ENCODE data around the gene ADORA1. TPM values are rescaled to one million over a fixed set of nuclear protein-coding genes. Genes with fewer than 3 reads are reported as not detected.

The ADORA1 gene
- total and polyA plus RNA-seq, 4 experiments from 2014 or later: 0.10 TPM; not detected in 3

DNA sequence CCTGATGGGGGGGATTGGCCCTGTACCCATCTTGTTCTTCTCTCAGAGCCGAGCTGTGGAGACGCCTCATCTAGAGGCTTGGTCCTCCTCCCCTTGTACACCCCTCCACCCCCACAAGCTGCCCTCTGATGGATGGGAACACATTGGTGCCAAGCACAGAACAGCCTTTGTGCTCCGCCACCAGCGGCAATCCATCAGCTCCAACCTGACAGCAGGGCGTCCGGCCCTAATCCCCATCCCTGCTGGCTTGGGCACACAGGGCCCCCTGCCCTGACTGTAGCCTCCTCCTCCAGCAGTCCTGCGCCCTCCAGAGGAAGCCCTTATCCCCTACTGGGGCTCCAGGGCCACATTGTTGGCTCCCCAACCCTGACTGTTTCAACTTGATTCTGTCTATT lies 37.9 kb upstream of the ADORA1 start:
- no peak for DNase-seq
- Mint-ChIP-seq H3K27me3 (peaks cover 7 to 20% of the 10 kb centered on the region in 2 donors), H3K27ac (no peak overlapping the region), H3K9me3 (peaks cover 0 to 12% (median 5%) of the 10 kb centered on the region in 8 donors), H3K4me1 (no peaks in the 10 kb centered on the region), H3K36me3 (peaks cover 0 to 1% of the 10 kb centered on the region in 2 donors), H3K4me3 (no peak overlapping the region)
- Histone ChIP-seq H3K4me1 (ENCODE audit: insufficient read depth, low read length) (no peaks in the 10 kb centered on the region), H3K27me3 (ENCODE audit: insufficient read depth, low read length) (peaks cover 4% of the 10 kb centered on the region), H3K27ac (ENCODE audit: low read depth, low read length) (no peak overlapping the region), H3K9me3 (ENCODE audit: control insufficient read depth in 1 of 2, low read length in 2 of 2) (no peaks in the 10 kb centered on the region), H3K4me3 (ENCODE audit: low read length in 2 of 2) (no peak overlapping the region), H3K36me3 (ENCODE audit: insufficient read depth, low read length) (no peaks in the 10 kb centered on the region)
- POLR2A ChIA-PET (ENCODE audit: partially characterized antibody): no interaction called here
- CTCF ChIA-PET (ENCODE audit: partially characterized antibody): no interaction called here
- intact Hi-C loops (cut with micrococcal nuclease): no loop called here

DNA sequence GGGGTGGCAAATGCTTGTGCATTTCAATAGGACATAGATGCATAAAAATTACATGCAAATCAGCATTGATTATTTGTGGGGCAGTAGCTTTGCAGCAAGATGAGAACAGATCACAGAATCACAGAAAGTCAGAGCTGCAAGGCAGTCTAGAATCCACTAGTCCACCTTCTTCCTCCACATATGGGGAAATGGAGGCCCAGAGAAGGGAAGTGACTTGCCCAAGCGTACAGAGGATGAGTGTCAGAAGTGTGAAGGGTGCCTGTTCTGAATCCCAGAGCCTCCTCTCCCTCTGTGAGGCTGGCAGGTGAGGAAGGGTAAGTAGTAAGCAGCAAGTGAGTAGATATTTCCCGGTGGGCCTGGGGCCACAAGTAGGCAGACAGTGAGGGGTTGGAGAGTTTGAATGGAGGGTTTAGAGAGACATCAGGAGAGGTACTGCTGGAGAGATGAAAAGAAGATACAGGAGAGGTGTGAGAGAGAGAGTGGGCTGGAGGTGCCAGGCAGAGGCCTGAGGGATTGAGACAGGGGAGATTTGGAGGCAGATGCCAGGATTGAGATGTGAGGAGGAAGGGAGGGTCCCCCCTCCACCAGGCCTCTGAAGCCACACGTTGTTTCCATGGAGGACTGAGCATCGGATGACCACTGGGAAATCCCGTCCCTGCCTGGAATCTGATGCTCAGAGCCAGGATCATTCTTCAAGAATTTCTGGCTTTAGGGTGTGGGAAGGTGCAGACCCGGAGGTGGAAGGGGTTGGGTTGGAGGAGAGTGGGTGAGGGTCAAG lies 36.9 kb upstream of the ADORA1 start:
- peaks cover 4% of the 10 kb centered on the region for H3K27me3 ChIP-seq (ENCODE audit: insufficient read depth, low read length)

DNA sequence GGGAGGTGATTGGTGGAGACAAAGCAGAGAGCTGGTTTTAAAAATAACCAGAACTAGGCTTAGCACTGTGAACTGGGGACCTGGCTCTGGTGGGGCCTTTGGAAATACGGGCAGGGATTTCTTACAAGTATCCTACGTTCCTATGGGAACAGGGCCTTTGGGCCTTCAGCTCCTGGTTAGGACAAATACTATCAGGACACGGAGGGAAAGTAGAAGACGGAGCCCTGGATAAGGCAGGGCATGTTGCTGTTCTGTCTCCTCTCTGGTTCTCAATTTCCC lies 36.4 kb upstream of the ADORA1 start:
- Mint-ChIP-seq H3K4me3 (no peak overlapping the region), H3K27me3 (peaks cover 7 to 20% of the 10 kb centered on the region in 2 donors), H3K27ac (no peak overlapping the region), H3K36me3 (peaks cover 0 to 1% of the 10 kb centered on the region in 2 donors), H3K4me1 (no peaks in the 10 kb centered on the region), H3K9me3 (peaks cover 1 to 27% (median 20%) of the 10 kb centered on the region in 8 donors)
- ChIA-PET POLR2A (ENCODE audit: partially characterized antibody) (no interaction called here), CTCF (ENCODE audit: partially characterized antibody) (no interaction called here)
- Histone ChIP-seq H3K4me1 (ENCODE audit: insufficient read depth, low read length) (no peaks in the 10 kb centered on the region), H3K27me3 (ENCODE audit: insufficient read depth, low read length) (peaks cover 4% of the 10 kb centered on the region), H3K4me3 (ENCODE audit: low read length in 2 of 2) (no peak overlapping the region), H3K27ac (ENCODE audit: low read depth, low read length) (no peak overlapping the region), H3K9me3 (ENCODE audit: control insufficient read depth in 1 of 2, low read length in 2 of 2) (no peaks in the 10 kb centered on the region), H3K36me3 (ENCODE audit: insufficient read depth, low read length) (no peaks in the 10 kb centered on the region)
- DNase-seq: no peak
- intact Hi-C loops (cut with micrococcal nuclease): no loop called here

More for the DNA sequence above, 36.9 kb upstream of the ADORA1 start:
- no peak overlapping the region for H3K27ac ChIP-seq (ENCODE audit: low read depth, low read length)
- Mint-ChIP-seq H3K36me3 (peaks cover 0 to 1% of the 10 kb centered on the region in 2 donors), H3K9me3 (peaks cover 0 to 22% (median 15%) of the 10 kb centered on the region in 8 donors), H3K27ac (no peak overlapping the region), H3K4me3 (no peak overlapping the region), H3K27me3 (peaks cover 7 to 20% of the 10 kb centered on the region in 2 donors), H3K4me1 (no peaks in the 10 kb centered on the region)
- no peak for DNase-seq
- H3K4me1 ChIP-seq (ENCODE audit: insufficient read depth, low read length): no peaks in the 10 kb centered on the region
- intact Hi-C loops (cut with micrococcal nuclease): no loop called here
- H3K36me3 ChIP-seq (ENCODE audit: insufficient read depth, low read length): no peaks in the 10 kb centered on the region
- H3K4me3 ChIP-seq (ENCODE audit: low read length in 2 of 2): no peak overlapping the region
- ChIA-PET POLR2A (ENCODE audit: partially characterized antibody) (no interaction called here), CTCF (ENCODE audit: partially characterized antibody) (no interaction called here)
- H3K9me3 ChIP-seq (ENCODE audit: control insufficient read depth in 1 of 2, low read length in 2 of 2): no peaks in the 10 kb centered on the region

DNA sequence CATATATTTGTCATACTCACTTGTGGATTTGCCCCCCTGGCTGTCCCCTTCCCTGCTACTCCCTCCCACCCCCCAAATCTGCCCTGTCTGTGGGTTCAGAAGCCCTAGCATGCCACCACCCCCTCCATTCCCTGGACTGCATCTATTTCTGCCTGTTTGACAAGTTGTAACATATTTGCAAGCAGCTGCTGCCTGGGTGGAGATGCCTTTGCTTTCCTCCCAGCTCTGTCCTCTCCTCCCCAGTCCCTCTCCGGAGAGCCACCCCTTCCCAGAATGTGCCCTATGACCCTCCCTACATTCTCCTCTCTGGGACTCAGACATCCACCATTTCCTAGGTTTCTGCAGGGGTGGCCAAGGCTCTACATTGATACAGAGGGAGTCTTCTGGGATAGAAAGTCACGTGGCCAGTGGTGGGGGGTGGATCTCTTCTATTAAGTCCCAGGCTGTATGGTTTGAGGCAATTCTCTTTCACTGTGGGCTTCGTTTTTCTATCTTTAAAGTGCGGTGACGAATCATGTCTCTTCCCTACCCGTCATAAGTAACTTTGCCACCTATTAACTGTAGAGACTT lies 35.7 kb upstream of the ADORA1 start:
- CTCF ChIA-PET (ENCODE audit: partially characterized antibody): no interaction called here
- Histone ChIP-seq H3K4me3 (ENCODE audit: low read length in 2 of 2) (no peak overlapping the region), H3K9me3 (ENCODE audit: control insufficient read depth in 1 of 2, low read length in 2 of 2) (no peaks in the 10 kb centered on the region), H3K4me1 (ENCODE audit: insufficient read depth, low read length) (no peaks in the 10 kb centered on the region), H3K27ac (ENCODE audit: low read depth, low read length) (no peak overlapping the region), H3K36me3 (ENCODE audit: insufficient read depth, low read length) (no peaks in the 10 kb centered on the region), H3K27me3 (ENCODE audit: insufficient read depth, low read length) (peaks cover 4% of the 10 kb centered on the region)
- no peak for DNase-seq
- Mint-ChIP-seq H3K27ac (no peak overlapping the region), H3K27me3 (peaks cover 8 to 20% of the 10 kb centered on the region in 2 donors), H3K4me1 (no peaks in the 10 kb centered on the region), H3K9me3 (peaks cover 2 to 31% (median 22%) of the 10 kb centered on the region in 8 donors), H3K4me3 (no peak overlapping the region), H3K36me3 (peaks cover 0 to 1% of the 10 kb centered on the region in 2 donors)
- intact Hi-C loops (cut with micrococcal nuclease): no loop called here
- POLR2A ChIA-PET (ENCODE audit: partially characterized antibody): no interaction called here

DNA sequence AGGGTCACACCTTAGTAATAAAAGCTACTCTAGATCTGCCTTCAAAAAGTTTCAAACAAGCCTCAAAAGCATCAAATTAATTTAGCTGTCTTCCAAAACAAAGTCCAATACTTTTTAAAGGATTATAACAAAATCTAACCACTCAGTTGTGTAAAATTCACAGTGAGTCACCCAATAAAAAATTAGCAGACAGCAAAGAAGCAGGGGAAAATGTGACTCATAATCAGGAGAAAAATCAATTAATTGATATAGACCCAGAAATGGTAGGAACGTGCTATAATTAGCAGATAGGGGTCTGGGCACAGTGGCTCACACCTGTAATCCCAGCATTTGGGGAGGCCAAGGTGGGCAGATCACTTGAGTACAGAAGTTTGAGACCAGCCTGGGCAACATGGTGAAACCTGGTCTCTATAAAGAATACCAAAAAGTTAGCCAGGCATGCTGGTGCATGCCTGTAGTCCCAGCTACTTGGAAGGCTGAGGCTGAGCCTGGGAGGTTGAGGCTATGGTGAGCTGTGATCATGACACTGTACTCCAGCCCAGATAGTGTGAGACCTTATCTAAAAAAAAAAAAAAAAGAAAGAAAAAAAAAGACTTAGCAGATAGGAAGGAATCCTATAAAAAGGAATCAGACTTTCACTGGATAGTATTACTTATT lies 33.6 kb upstream of the ADORA1 start:
- no peaks in the 10 kb centered on the region for H3K27me3 ChIP-seq (ENCODE audit: insufficient read depth, low read length)
- no peaks in the 10 kb centered on the region for H3K4me1 ChIP-seq (ENCODE audit: insufficient read depth, low read length)
- intact Hi-C loops (cut with micrococcal nuclease): no loop called here
- CTCF ChIA-PET (ENCODE audit: partially characterized antibody): interaction anchor here (0.7 kb wide), 1 partner anchor 9 kb away, joined by 3 read pairs; no protein-coding TSS in a partner anchor
- H3K4me3 ChIP-seq (ENCODE audit: low read length in 2 of 2): no peak overlapping the region
- Mint-ChIP-seq H3K27ac (no peak overlapping the region), H3K4me1 (no peaks in the 10 kb centered on the region), H3K9me3 (peaks cover 2 to 37% (median 26%) of the 10 kb centered on the region in 8 donors), H3K36me3 (peaks cover 0 to 1% of the 10 kb centered on the region in 2 donors), H3K4me3 (no peak overlapping the region), H3K27me3 (peaks cover 8 to 11% of the 10 kb centered on the region in 2 donors)
- H3K27ac ChIP-seq (ENCODE audit: low read depth, low read length): no peak overlapping the region
- no peaks in the 10 kb centered on the region for H3K9me3 ChIP-seq (ENCODE audit: control insufficient read depth in 1 of 2, low read length in 2 of 2)
- DNase-seq: no peak
- POLR2A ChIA-PET (ENCODE audit: partially characterized antibody): no interaction called here
- no peaks in the 10 kb centered on the region for H3K36me3 ChIP-seq (ENCODE audit: insufficient read depth, low read length)

DNA sequence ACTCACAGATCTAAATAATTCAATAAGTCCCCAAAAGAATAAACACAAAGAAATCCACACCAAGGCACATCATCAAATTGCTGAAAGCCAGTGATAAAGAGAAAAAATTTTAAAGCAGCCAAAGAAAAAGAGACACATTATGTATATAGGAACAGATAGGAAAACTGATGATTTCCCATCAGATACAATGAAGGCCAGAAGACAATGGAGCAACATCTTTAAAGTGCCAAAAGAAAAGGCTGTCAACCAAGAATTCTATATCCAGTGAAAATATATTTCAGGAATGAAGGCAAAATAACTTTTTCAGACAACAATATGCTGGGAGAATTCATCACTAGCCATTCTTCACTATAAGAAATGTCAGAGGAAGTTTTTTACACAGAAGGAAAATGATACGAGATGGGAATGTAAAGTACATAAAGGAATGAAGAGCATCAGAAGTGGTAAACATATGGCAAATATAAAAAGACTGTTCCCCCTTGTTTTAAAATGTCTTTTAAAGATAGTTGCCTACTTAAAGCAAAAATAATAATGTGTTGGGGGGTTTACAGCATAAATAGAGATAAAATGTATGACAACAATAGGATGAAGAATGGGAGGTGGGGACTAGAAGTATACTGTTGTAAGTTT lies 32.4 kb upstream of the ADORA1 start:
- H3K9me3 ChIP-seq (ENCODE audit: control insufficient read depth in 1 of 2, low read length in 2 of 2): no peaks in the 10 kb centered on the region
- H3K27ac ChIP-seq (ENCODE audit: low read depth, low read length): no peak overlapping the region
- Mint-ChIP-seq H3K9me3 (peaks cover 2 to 39% (median 26%) of the 10 kb centered on the region in 8 donors), H3K27me3 (peaks cover 14 to 15% of the 10 kb centered on the region in 2 donors), H3K36me3 (peaks cover 0 to 1% of the 10 kb centered on the region in 2 donors), H3K4me3 (no peak overlapping the region), H3K27ac (no peak overlapping the region), H3K4me1 (no peaks in the 10 kb centered on the region)
- POLR2A ChIA-PET (ENCODE audit: partially characterized antibody): no interaction called here
- no peaks in the 10 kb centered on the region for H3K36me3 ChIP-seq (ENCODE audit: insufficient read depth, low read length)
- H3K4me1 ChIP-seq (ENCODE audit: insufficient read depth, low read length): no peaks in the 10 kb centered on the region
- no peaks in the 10 kb centered on the region for H3K27me3 ChIP-seq (ENCODE audit: insufficient read depth, low read length)
- intact Hi-C loops (cut with micrococcal nuclease): no loop called here
- CTCF ChIA-PET (ENCODE audit: partially characterized antibody): no interaction called here
- H3K4me3 ChIP-seq (ENCODE audit: low read length in 2 of 2): no peak overlapping the region
- DNase-seq: no peak

DNA sequence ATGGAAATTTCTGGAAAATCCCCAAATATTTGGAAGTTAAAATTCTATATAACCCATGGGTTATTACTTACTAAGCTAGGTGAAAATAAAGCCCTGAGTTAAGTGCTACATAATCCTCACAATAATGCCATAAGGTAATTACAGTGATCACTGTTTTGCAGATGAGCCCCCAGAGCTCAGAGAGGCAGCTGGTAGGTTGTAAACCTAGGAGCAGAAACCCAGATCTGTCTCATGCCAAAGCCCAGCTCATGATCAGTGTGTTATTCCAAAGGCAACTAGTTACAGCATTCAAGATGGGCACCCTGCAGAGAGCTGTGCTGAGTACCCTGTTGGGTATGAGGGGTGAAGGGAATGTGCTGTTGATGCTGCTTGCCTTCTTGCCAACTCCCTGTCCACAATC lies 31.0 kb upstream of the ADORA1 start:
- ChIA-PET POLR2A (ENCODE audit: partially characterized antibody) (no interaction called here), CTCF (ENCODE audit: partially characterized antibody) (no interaction called here)
- no peaks in the 10 kb centered on the region for H3K27me3 ChIP-seq (ENCODE audit: insufficient read depth, low read length)
- H3K36me3 ChIP-seq (ENCODE audit: insufficient read depth, low read length): no peaks in the 10 kb centered on the region
- H3K27ac Mint-ChIP-seq: no peak overlapping the region
- no peaks in the 10 kb centered on the region for H3K4me1 ChIP-seq (ENCODE audit: insufficient read depth, low read length)
- no peak overlapping the region for H3K27ac ChIP-seq (ENCODE audit: low read depth, low read length)
- intact Hi-C loops (cut with micrococcal nuclease): no loop called here
- H3K4me3 Mint-ChIP-seq: no peak overlapping the region
- no peak for DNase-seq
- H3K4me3 ChIP-seq (ENCODE audit: low read length in 2 of 2): no peak overlapping the region
- H3K9me3 ChIP-seq (ENCODE audit: control insufficient read depth in 1 of 2, low read length in 2 of 2): no peaks in the 10 kb centered on the region
- no peaks in the 10 kb centered on the region for H3K4me1 Mint-ChIP-seq
- peaks cover 2 to 39% (median 25%) of the 10 kb centered on the region in 8 donors for H3K9me3 Mint-ChIP-seq
- H3K36me3 Mint-ChIP-seq: peaks cover 0 to 1% of the 10 kb centered on the region in 2 donors
- H3K27me3 Mint-ChIP-seq: peaks cover 8 to 16% of the 10 kb centered on the region in 2 donors
